ENCODE results near the gene PML.

The PML gene

DNA sequence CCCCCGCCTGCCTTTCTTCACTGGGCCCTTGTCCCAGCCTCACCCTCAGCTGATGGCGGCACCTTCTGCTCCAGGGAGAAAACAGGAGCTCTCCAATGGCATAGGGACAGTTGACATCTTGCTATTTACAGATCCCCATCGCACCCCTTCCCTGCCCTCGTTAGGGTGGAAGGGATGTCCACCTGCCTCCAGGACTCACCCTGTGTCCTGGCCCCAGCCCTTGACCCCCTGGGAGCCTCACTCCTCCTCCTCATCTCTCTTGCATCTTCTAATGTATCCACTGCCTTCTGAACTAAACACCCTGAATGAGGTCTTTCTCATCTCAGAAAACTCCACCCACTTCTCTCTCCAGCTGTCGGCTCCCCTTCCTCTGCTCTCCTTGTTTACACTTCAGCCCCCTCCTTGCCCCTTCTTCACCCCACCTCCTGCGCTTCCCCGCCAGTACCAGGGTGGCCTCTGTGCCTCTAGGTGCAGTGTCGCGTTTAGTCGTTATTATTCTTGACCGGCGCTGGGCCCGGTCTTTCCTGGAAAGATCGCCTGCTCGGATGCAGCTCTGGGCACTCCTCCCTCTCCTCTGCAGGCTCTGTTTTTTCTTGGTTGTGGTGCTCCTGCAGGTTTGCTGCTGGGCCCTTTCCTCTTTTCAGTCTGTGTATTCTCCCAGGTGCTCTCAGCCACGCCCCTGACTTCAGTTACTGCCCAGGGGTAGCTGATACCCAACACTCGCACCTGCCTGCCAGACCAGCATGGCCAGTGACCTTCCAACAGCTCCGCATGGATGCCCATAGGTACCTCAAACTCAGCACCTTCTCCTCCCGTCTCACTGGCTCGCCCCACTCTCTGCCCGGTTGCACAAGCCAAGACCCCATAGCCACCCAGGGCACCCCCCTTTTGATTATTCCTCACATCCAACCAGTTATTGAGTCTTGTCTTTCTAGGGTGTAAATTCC, 42.9 kb downstream of the PML start:
- Histone ChIP-seq H3K4me2 (ENCODE audit: low read depth, low read length, poor library complexity, severe bottlenecking) (no peak overlapping the region), H4K20me1 (ENCODE audit: insufficient read depth, low read length, poor library complexity, severe bottlenecking) (no peaks in the 10 kb centered on the region), H3K79me2 (ENCODE audit: insufficient read depth, low read length) (no peaks in the 10 kb centered on the region), H3F3A (ENCODE audit: low read depth) (no peaks in the 10 kb centered on the region), H3K36me3 (ENCODE audit: insufficient read depth, low read length) (peaks cover 56% of the 10 kb centered on the region; the same call in 1 of the 2 replicates), H3K4me3 (ENCODE audit: low read length, poor library complexity, severe bottlenecking) (no peak overlapping the region), H2AFZ (ENCODE audit: low read length) (no peak overlapping the region), H3K9me2 (replicated peaks; ENCODE audit: low read depth, low read length) (no peaks in the 10 kb centered on the region), H3K27me3 (ENCODE audit: insufficient read depth, low read length, poor library complexity, severe bottlenecking) (no peaks in the 10 kb centered on the region), H3K9me3 (ENCODE audit: insufficient read depth, low read depth, low read length) (no peaks in the 10 kb centered on the region), H3K4me1 (ENCODE audit: insufficient read depth, low read length, poor library complexity, severe bottlenecking) (peaks cover 6% of the 10 kb centered on the region), H3K9ac (ENCODE audit: low read depth, low read length, poor library complexity, severe bottlenecking) (no peak overlapping the region)
- TF ChIP-seq, protein P1, sequence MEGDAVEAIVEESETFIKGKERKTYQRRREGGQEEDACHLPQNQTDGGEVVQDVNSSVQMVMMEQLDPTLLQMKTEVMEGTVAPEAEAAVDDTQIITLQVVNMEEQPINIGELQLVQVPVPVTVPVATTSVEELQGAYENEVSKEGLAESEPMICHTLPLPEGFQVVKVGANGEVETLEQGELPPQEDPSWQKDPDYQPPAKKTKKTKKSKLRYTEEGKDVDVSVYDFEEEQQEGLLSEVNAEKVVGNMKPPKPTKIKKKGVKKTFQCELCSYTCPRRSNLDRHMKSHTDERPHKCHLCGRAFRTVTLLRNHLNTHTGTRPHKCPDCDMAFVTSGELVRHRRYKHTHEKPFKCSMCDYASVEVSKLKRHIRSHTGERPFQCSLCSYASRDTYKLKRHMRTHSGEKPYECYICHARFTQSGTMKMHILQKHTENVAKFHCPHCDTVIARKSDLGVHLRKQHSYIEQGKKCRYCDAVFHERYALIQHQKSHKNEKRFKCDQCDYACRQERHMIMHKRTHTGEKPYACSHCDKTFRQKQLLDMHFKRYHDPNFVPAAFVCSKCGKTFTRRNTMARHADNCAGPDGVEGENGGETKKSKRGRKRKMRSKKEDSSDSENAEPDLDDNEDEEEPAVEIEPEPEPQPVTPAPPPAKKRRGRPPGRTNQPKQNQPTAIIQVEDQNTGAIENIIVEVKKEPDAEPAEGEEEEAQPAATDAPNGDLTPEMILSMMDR (conservative IDR thresholded peaks at IDR 0.05; ENCODE audit: low read length): no peak
- no peak for TF ChIP-seq EZH2phosphoT487 (IDR thresholded peaks at IDR 0.05; ENCODE audit: borderline replicate concordance)

DNA sequence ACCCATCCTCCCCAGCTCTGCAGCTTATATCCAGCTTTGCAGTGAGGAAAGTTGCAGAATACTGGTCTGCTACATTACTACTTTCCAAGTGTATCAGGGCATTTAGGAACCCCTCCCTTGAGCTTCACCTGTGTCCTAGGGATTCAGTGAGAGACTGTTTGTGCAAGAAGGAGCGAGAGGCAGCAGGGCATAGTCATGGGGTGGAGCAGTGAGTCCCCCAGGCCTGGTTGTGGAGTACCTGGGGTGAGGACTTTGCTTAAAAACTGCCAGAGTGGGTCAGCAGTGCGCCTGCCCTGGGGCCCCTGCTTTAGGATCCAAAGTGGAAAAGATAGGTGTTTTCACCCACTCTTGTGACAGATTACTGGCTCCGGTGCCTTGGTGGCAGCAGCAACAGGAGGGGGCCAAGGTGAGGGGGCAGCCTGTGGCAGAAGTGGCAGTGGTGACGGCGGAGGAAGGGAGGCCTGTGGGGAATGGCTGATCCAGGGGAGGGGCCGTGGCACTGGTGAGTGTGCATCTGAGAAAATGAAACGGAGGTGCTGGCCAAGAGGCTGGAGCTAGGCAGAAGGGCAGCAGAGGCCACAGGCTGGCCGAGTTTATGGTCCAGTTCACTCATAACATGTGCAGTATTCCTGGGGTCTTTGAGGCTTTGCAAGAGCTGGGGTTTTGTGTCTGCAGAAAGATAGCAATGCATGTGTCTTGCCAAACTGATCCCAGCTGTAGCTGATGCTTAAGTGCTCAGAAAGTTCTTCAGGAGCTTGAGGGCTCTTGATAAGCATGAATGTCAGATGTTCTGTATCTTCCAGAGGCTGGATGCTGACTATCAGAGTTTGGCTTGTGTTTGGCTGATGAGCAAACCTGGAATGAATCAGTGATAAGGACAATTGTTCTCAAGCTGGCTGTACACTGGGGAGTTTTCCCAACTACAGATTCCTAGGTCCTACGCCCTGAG, 44.5 kb downstream of the PML start:
- Histone ChIP-seq H3K4me2 (ENCODE audit: low read depth, low read length, poor library complexity, severe bottlenecking) (no peak overlapping the region), H3F3A (ENCODE audit: low read depth) (no peaks in the 10 kb centered on the region), H4K20me1 (ENCODE audit: insufficient read depth, low read length, poor library complexity, severe bottlenecking) (no peaks in the 10 kb centered on the region), H3K4me1 (ENCODE audit: insufficient read depth, low read length, poor library complexity, severe bottlenecking) (no peaks in the 10 kb centered on the region), H3K9me3 (ENCODE audit: insufficient read depth, low read depth, low read length) (no peaks in the 10 kb centered on the region), H3K9ac (ENCODE audit: low read depth, low read length, poor library complexity, severe bottlenecking) (no peak overlapping the region), H2AFZ (ENCODE audit: low read length) (no peak overlapping the region), H3K27me3 (ENCODE audit: insufficient read depth, low read length, poor library complexity, severe bottlenecking) (no peaks in the 10 kb centered on the region), H3K9me2 (replicated peaks; ENCODE audit: low read depth, low read length) (no peaks in the 10 kb centered on the region), H3K36me3 (ENCODE audit: insufficient read depth, low read length) (peaks cover 41% of the 10 kb centered on the region; the same call in 1 of the 2 replicates), H3K4me3 (ENCODE audit: low read length, poor library complexity, severe bottlenecking) (no peak overlapping the region), H3K79me2 (ENCODE audit: insufficient read depth, low read length) (no peaks in the 10 kb centered on the region)
- TF ChIP-seq EZH2phosphoT487 (IDR thresholded peaks at IDR 0.05; ENCODE audit: borderline replicate concordance): no peak
- TF ChIP-seq, protein P1 (conservative IDR thresholded peaks at IDR 0.05; ENCODE audit: low read length): no peak

DNA sequence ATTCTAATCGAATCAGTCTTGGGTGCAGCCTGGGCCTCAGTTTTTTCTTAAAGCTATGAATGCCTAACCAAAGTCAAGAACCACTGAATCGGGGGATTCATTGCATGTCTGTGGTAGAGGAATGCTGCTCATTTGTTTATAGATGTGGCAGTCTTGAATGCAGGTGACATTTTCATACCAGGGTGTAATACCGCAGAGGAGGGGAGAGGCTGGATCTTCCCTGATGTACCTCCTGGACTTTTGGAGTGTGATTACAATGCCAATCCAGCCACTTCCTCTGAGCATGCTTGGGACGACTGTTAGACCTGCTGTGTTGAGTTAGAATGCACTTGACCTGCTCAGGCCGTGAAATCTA, 45.1 kb downstream of the PML start:
- Histone ChIP-seq H3K4me2 (ENCODE audit: low read depth, low read length, poor library complexity, severe bottlenecking) (no peak overlapping the region), H3K36me3 (ENCODE audit: insufficient read depth, low read length) (peaks cover 34% of the 10 kb centered on the region; the same call in 1 of the 2 replicates), H3K4me3 (ENCODE audit: low read length, poor library complexity, severe bottlenecking) (no peak overlapping the region), H4K20me1 (ENCODE audit: insufficient read depth, low read length, poor library complexity, severe bottlenecking) (no peaks in the 10 kb centered on the region), H3F3A (ENCODE audit: low read depth) (no peaks in the 10 kb centered on the region), H3K9me3 (ENCODE audit: insufficient read depth, low read depth, low read length) (no peaks in the 10 kb centered on the region), H3K4me1 (ENCODE audit: insufficient read depth, low read length, poor library complexity, severe bottlenecking) (no peaks in the 10 kb centered on the region), H3K27me3 (ENCODE audit: insufficient read depth, low read length, poor library complexity, severe bottlenecking) (no peaks in the 10 kb centered on the region), H3K79me2 (ENCODE audit: insufficient read depth, low read length) (no peaks in the 10 kb centered on the region), H2AFZ (ENCODE audit: low read length) (no peak overlapping the region), H3K9ac (ENCODE audit: low read depth, low read length, poor library complexity, severe bottlenecking) (no peak overlapping the region), H3K9me2 (replicated peaks; ENCODE audit: low read depth, low read length) (no peaks in the 10 kb centered on the region)
- TF ChIP-seq, protein P1 (conservative IDR thresholded peaks at IDR 0.05; ENCODE audit: low read length): no peak
- no peak for TF ChIP-seq EZH2phosphoT487 (IDR thresholded peaks at IDR 0.05; ENCODE audit: borderline replicate concordance)

All from Loucy (cell line).